Right lobe of liver (tissue), 6 donors: ENCODE results near the gene ARHGAP15. TPM values are rescaled to one million over a fixed set of nuclear protein-coding genes. Genes with fewer than 3 reads are reported as not detected.

Experiments
- ATAC-seq, 4 donors: fragments of 200-7000 bp; cut with Tn5 transposase; one replicate each; pipeline ENCODE4 v1.9.1; 2020; ENCODE audit warnings: mild to moderate bottlenecking in 4 of 4, moderate library complexity in 4 of 4
- DNase-seq, 3 donors: peaks; one replicate each; pipeline ENCODE4 v3.0.0-alpha.2; 2020
- H3K27ac ChIP-seq, 3 donors: fragments of 200-600 bp; one replicate each; pipeline ENCODE4 v1.8.0; 2022
- H3K27me3 ChIP-seq, 2 donors: fragments of 200-600 bp; one replicate each; pipeline ENCODE4 v1.8.0; 2022
- H3K36me3 ChIP-seq, 4 donors: fragments of 200-600 bp; sonication (generic) in 1 of 4; one replicate each; pipeline versions ENCODE4 v1.5.1 to v1.8.0; 2017 to 2022; ENCODE audit warnings: control low read depth in 1 of 4
- H3K4me1 ChIP-seq, 4 donors: fragments of 200-600 bp; sonication (generic) in 1 of 4; one replicate each; pipeline versions ENCODE4 v1.5.1 to v1.8.0; 2017 to 2022; ENCODE audit warnings: control low read depth in 1 of 4
- H3K4me3 ChIP-seq, 3 donors: fragments of 200-600 bp; one replicate each; pipeline ENCODE4 v1.8.0; 2022
- H3K9me3 ChIP-seq, 4 donors: fragments of 200-600 bp; sonication (generic) in 1 of 4; one replicate each; pipeline versions ENCODE4 v1.5.1 to v1.8.0; 2017 to 2022; ENCODE audit warnings: control low read depth in 1 of 4
- CTCF ChIP-seq, 4 donors: fragments of 200-600 bp in 3 of 4; fragments of 450-650 bp in 1 of 4; IDR thresholded peaks; one replicate each; pipeline versions ENCODE4 v1.5.1 to v1.8.0; 2016 to 2022; ENCODE audit warnings: antibody characterized with exemption in 4 of 4, mild to moderate bottlenecking in 2 of 4
- POLR2A ChIP-seq: fragments of 450-650 bp; IDR thresholded peaks from one replicate; pipeline ENCODE4 v1.6.1; 2017; ENCODE audit warnings: antibody characterized with exemption, mild to moderate bottlenecking
- WGBS: methylation state at CpG from one replicate; pipeline ENCODE4 v1.1.6; 2018; ENCODE audit warnings: low coverage, low lambda C conversion rate; ENCODE audit not compliant: insufficient coverage; ENCODE audit errors: missing lambda C conversion rate; 5-methylcytosine and 5-hydroxymethylcytosine counted together
- intact Hi-C, 2 donors: fragments of 100-400 bp; cut with DNase I; formaldehyde crosslinking; loops; one replicate each; pipeline versions ENCODE4 v1.11.2 to v1.14.1; 2022
- total RNA-seq, 6 experiments: library from RNA; depleted of rRNA in 2 of 6; stranded (reverse); fragments of >200 nt in 2 of 6; fragmentation: NEBNext Ultra II Directional in 3 of 6; extraction: Animal tissue kit (Norgen Biotek cat#: 25700) in 3 of 6; gene quantifications; one replicate each; pipeline versions ENCODE4 v1.1.0 to v1.2.4, GENCODE V29; 2016 to 2023
- donor health status: DM: no; HTN: yes; CAD: no.
- donor health status: DM: no; HTN: no; CAD: no.
- donor health status: DM: no; HTN: no; CAD: no.
- donor health status: DM: no; HTN: yes; CAD: no.
- donor health status: DM: no; HTN: yes; CAD: no.

The ARHGAP15 gene
- total RNA-seq, 6 experiments from 2014 or later: 3.3 to 8.2 (median 6.6) TPM

GRCh38 chr2:143176606-143177005 is 47.4 kb downstream of the ARHGAP15 start:
- Histone ChIP-seq H3K27me3 (no peaks in the 10 kb centered on the region), H3K9me3 (no peaks in the 10 kb centered on the region), H3K27ac (no peak overlapping the region), H3K4me1 (no peaks in the 10 kb centered on the region), H3K36me3 (no peaks in the 10 kb centered on the region), H3K4me3 (no peak overlapping the region)
- no peak for DNase-seq
- intact Hi-C loops: no loop called here
- 35% methylated on average over 3 of the region's 3 CpGs for WGBS
- no peak for ATAC-seq
- no peak for TF ChIP-seq POLR2A
- no peak for TF ChIP-seq CTCF (IDR thresholded peaks at IDR 0.05)

GRCh38 chr2:143177096-143177786 is 48.0 kb downstream of the ARHGAP15 start:
- Histone ChIP-seq H3K27me3 (no peaks in the 10 kb centered on the region), H3K4me1 (no peaks in the 10 kb centered on the region), H3K27ac (no peak overlapping the region), H3K4me3 (no peak overlapping the region), H3K9me3 (no peaks in the 10 kb centered on the region), H3K36me3 (no peaks in the 10 kb centered on the region)
- WGBS: 50% methylated on average over 5 of the region's 5 CpGs
- ATAC-seq: no peak
- no peak for TF ChIP-seq POLR2A
- intact Hi-C loops: no loop called here
- no peak for DNase-seq

GRCh38 chr2:143181494-143181893 is 52.3 kb downstream of the ARHGAP15 start:
- no peaks in the 10 kb centered on the region for H3K27me3 ChIP-seq
- DNase-seq (no peak), ATAC-seq (no peak)
- intact Hi-C loops: no loop called here
- no peaks in the 10 kb centered on the region for H3K4me1 ChIP-seq
- no peaks in the 10 kb centered on the region for H3K36me3 ChIP-seq
- no peak overlapping the region for H3K4me3 ChIP-seq
- no peaks in the 10 kb centered on the region for H3K9me3 ChIP-seq
- no peak overlapping the region for H3K27ac ChIP-seq
- TF ChIP-seq POLR2A (no peak), CTCF (IDR thresholded peaks at IDR 0.05) (no peak)

GRCh38 chr2:143182649-143183048 is 53.4 kb downstream of the ARHGAP15 start:
- no peaks in the 10 kb centered on the region for H3K27me3 ChIP-seq
- 29% methylated on average over 1 of the region's 2 CpGs for WGBS
- H3K27ac ChIP-seq: no peak overlapping the region
- TF ChIP-seq POLR2A: no peak
- intact Hi-C loops: no loop called here
- DNase-seq (no peak), ATAC-seq (no peak)
- no peaks in the 10 kb centered on the region for H3K9me3 ChIP-seq
- H3K4me1 ChIP-seq: no peaks in the 10 kb centered on the region
- no peak overlapping the region for H3K4me3 ChIP-seq
- no peaks in the 10 kb centered on the region for H3K36me3 ChIP-seq

GRCh38 chr2:143183804-143184463 is 54.7 kb downstream of the ARHGAP15 start:
- Histone ChIP-seq H3K4me3 (no peak overlapping the region), H3K36me3 (no peaks in the 10 kb centered on the region), H3K27me3 (peaks cover 0 to 3% of the 10 kb centered on the region in 2 donors), H3K27ac (no peak overlapping the region), H3K9me3 (no peaks in the 10 kb centered on the region), H3K4me1 (no peaks in the 10 kb centered on the region)
- ATAC-seq (no peak), DNase-seq (no peak)
- TF ChIP-seq CTCF (IDR thresholded peaks at IDR 0.05) (no peak), POLR2A (no peak)
- intact Hi-C loops: no loop called here
- 67% methylated on average over 5 of the region's 5 CpGs for WGBS
